Thyroid gland (tissue), 4 donors: ENCODE data around the gene PDCD4. TPM values are rescaled to one million over a fixed set of nuclear protein-coding genes. Genes with fewer than 3 reads are reported as not detected.

Experiments used
- DNase-seq, 2 donors: peaks; one replicate each; pipeline ENCODE4 v3.0.0-alpha.2; 2019
- H3K27ac ChIP-seq, 3 donors: fragments of 200-600 bp; sonication (generic); 1 replicate in 2 of 3; 2 replicates in 1 of 3; pipeline ENCODE4 v1.5.1; 2016 to 2019; ENCODE audit warnings: mild to moderate bottlenecking in 1 of 3, moderate library complexity in 1 of 3
- H3K27me3 ChIP-seq: fragments of 200-600 bp; sonication (generic); one replicate; pipeline ENCODE4 v1.5.1; 2019
- H3K36me3 ChIP-seq, 2 donors: fragments of 200-600 bp; sonication (generic); one replicate each; pipeline ENCODE4 v1.5.1; 2016 to 2019
- H3K4me1 ChIP-seq, 2 donors: fragments of 200-600 bp; sonication (generic); one replicate each; pipeline ENCODE4 v1.5.1; 2017 to 2019
- H3K4me3 ChIP-seq, 3 donors: fragments of 200-600 bp; sonication (generic); replicated peaks in 1 of 3; 1 replicate in 2 of 3; 2 replicates in 1 of 3; pipeline ENCODE4 v1.5.1; 2016; ENCODE audit warnings: mild to moderate bottlenecking in 1 of 3
- H3K9me3 ChIP-seq: fragments of 200-600 bp; sonication (generic); one replicate; pipeline ENCODE4 v1.5.1; 2017
- POLR2A ChIP-seq, 2 donors: fragments of 450-650 bp; IDR thresholded peaks; one replicate each; pipeline ENCODE4 v1.6.1; 2017; ENCODE audit warnings: antibody characterized with exemption in 2 of 2, mild to moderate bottlenecking in 2 of 2, moderate library complexity in 1 of 2
- WGBS, 2 donors: methylation state at CpG; one replicate each; pipeline ENCODE4 v1.1.5; 2017; 5-methylcytosine and 5-hydroxymethylcytosine counted together
- intact Hi-C: fragments of 100-400 bp; cut with DNase I; formaldehyde crosslinking; loops from one replicate; pipeline ENCODE4 v1.15.1; 2023
- total RNA-seq, 4 donors: library from RNA; depleted of rRNA; stranded (reverse); fragments of >200 nt; gene quantifications; one replicate each; pipeline ENCODE4 v1.2.3, GENCODE V29; 2016
- TF ChIP-seq, protein P1 (sequence below), 6 experiments: fragments of 200-600 bp in 3 of 6; fragments of 450-650 bp in 3 of 6; sonication (generic) in 3 of 6; IDR thresholded peaks; one replicate each; pipeline ENCODE4 v1.5.1; 2016 to 2019; ENCODE audit warnings: antibody characterized with exemption in 6 of 6, mild to moderate bottlenecking in 2 of 6, inconsistent platforms in 1 of 6, moderate library complexity in 1 of 6

Gene PDCD4
- total RNA-seq, 4 donors from 2014 or later = 188 to 340 (median 256) TPM

DNA sequence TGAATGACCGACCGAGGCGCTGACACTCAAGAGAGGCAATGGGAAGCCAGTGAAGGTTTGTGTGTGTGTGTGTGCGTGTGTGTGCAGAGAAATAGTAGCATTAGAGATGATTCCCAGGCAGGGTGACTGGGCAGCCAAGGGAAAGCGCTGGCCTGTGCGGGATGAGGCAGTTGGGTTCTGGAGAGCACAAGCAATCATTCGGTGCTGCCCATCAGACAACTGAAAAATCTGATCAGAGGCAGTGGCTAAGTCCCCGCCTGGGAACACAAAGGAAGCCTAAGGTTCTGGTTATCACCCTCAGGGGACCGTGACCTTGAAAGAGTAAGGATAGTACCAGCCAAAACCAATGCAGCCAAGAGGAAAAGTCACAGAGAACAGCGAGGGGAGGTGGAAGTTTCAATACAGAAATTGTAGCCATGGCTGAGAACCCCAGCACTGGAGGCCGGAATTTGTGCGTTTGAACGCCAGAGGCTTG is 868 bp upstream of the PDCD4 start:
- H3K27me3 ChIP-seq = no peaks in the 10 kb centered on the region
- 57 to 59% methylated on average over 13 of the region's 13 CpGs for WGBS, 2 donors
- TF ChIP-seq, protein P1, sequence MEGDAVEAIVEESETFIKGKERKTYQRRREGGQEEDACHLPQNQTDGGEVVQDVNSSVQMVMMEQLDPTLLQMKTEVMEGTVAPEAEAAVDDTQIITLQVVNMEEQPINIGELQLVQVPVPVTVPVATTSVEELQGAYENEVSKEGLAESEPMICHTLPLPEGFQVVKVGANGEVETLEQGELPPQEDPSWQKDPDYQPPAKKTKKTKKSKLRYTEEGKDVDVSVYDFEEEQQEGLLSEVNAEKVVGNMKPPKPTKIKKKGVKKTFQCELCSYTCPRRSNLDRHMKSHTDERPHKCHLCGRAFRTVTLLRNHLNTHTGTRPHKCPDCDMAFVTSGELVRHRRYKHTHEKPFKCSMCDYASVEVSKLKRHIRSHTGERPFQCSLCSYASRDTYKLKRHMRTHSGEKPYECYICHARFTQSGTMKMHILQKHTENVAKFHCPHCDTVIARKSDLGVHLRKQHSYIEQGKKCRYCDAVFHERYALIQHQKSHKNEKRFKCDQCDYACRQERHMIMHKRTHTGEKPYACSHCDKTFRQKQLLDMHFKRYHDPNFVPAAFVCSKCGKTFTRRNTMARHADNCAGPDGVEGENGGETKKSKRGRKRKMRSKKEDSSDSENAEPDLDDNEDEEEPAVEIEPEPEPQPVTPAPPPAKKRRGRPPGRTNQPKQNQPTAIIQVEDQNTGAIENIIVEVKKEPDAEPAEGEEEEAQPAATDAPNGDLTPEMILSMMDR (IDR thresholded peaks at IDR 0.05) = no peak
- TF ChIP-seq POLR2A (IDR thresholded peaks at IDR 0.05) = no peak
- H3K27ac ChIP-seq = peak overlapping the region; percentile 96 to 100 (median 99)
- no peaks in the 10 kb centered on the region for H3K9me3 ChIP-seq
- no peak overlapping the region for H3K4me3 ChIP-seq
- intact Hi-C loops = no loop called here
- DNase-seq = peak; percentile 58 to 68
- H3K4me1 ChIP-seq = peaks cover 22 to 40% of the 10 kb centered on the region in 2 donors
- H3K36me3 ChIP-seq = no peaks in the 10 kb centered on the region

DNA sequence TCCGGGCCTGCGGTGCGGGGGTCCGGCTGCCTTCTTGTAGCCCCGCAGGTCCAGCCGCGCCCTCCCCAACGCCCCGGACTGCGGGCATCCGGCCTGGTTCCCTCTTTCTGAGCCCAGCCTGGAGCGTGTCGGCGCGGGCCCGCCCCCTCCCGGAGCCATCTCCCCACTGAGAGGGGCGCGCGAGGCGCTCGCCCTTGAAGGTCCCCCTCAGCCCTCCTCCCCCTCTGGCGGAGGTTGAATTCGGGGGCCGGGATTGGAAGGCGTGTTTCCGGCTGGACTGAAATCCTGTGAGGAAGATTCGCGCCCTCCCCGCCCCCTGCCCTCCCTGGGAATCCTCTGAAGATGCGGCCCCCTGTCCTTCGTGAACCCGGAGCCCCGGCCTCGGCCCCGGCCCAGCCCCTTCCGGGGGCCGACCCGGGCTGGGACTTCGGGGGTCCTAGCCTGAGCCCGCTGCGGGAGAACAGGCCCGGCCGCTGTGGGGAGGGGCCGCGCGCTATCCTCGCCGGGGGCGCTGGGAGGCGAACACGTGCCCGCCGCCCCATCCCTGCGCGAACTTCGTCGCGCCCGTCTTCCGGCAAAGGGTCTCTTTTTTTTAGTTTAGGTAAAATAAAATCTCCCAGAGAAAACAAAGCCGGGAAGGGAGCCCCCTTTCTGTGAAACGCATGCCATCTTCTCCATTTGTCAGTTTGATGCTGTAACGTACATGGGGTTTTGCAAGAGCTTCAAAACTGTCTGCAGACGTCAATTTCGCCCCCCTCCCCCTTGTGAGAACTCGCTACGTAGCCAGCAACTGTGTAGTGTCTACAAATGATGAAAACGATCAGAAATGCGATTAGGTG is 636 bp downstream of the PDCD4 start:
- Histone ChIP-seq H3K4me1 (peaks cover 20 to 32% of the 10 kb centered on the region in 2 donors), H3K4me3 (peak overlapping the region; percentile 77 to 99 (median 80)), H3K36me3 (no peaks in the 10 kb centered on the region), H3K27me3 (no peaks in the 10 kb centered on the region), H3K9me3 (no peaks in the 10 kb centered on the region), H3K27ac (peak overlapping the region; percentile 96 to 100 (median 99))
- DNase-seq = peak; percentile 75 to 81
- WGBS, 2 donors = 0% methylated on average over 9 to 44 of the region's 70 CpGs
- TF ChIP-seq POLR2A (IDR thresholded peaks at IDR 0.05) = peak in 1 of 2 donors; percentile 63
- TF ChIP-seq, protein P1 (IDR thresholded peaks at IDR 0.05) = no peak
- intact Hi-C loops = no loop called here

DNA sequence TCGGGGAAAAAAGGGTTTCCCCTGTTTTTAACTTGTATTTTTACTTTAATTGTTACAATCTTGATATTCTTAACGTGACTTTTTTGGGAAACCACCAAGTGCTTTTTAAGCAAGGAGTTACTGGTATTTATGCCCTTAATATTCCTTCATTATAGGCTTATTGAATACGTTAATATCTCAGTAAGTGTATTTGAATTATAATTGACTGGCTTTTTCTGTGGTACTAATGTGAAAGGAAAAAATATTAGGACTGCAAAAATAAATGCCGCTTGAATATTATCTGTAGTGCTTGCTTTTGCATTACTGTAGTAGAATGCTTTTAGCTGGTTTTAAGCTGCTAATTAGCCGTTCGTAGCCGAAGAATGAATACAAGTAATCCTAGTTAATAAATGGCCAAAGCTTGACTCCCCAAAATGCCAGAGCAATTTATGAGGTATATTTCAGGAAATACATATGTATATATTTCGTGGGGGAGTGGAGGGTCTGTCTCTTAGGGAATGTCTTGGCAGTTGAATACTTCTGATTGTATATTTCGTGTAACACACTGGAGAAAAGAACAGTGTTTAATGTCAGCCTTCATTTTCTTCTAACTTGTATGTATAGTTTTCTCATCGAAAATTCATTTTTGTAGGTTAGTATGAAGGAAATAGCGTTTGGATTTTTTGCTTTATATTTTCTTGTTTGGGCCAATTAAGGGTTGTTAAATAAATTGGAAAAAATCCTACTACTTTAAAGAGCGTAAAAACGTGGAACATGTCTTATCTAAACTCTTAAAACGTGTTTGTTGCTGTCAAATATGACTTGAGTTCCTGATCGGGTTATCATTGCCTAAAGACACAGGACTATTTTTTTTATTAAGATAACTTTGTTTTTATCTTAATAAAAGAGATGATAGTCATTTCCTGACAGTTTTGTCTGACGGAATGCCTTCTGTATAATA is 1.5 kb downstream of the PDCD4 start:
- no peak for DNase-seq
- peaks cover 20 to 23% of the 10 kb centered on the region in 2 donors for H3K4me1 ChIP-seq
- H3K27me3 ChIP-seq = no peaks in the 10 kb centered on the region
- no peaks in the 10 kb centered on the region for H3K9me3 ChIP-seq
- peak overlapping the region; percentile 77 to 99 (median 80) for H3K4me3 ChIP-seq
- H3K36me3 ChIP-seq = no peaks in the 10 kb centered on the region
- intact Hi-C loops = no loop called here
- WGBS, 2 donors = 2% methylated on average over 16 of the region's 16 CpGs
- H3K27ac ChIP-seq = peak overlapping the region; percentile 96 to 100 (median 99)
- TF ChIP-seq POLR2A (IDR thresholded peaks at IDR 0.05) = no peak
- TF ChIP-seq, protein P1 (IDR thresholded peaks at IDR 0.05) = no peak

DNA sequence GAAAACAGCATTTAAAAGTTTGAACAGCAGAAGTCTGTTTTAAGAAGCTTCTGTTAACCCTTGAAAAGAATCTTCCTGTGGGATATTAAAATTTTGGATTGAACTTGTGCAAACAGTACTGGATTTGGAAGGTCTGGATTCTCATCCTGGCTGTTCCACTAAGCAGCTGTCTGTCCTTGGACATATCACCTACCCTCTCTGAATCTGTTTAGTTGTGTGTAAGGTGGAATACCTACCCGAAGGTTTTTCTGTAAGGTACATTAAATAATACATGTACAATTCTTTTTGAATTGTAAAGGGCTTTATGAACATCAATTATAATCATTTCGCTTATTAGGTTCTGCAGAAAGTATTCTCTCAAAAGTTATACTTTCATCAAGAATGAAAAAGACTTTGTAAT is 2.2 kb downstream of the PDCD4 start:
- H3K27me3 ChIP-seq = no peaks in the 10 kb centered on the region
- no peaks in the 10 kb centered on the region for H3K36me3 ChIP-seq
- H3K4me3 ChIP-seq = peak overlapping the region in 2 of 3 donors; percentile 80 to 99
- intact Hi-C loops = no loop called here
- H3K4me1 ChIP-seq = peaks cover 19 to 20% of the 10 kb centered on the region in 2 donors
- DNase-seq = no peak
- 43 to 55% methylated on average over 2 of the region's 2 CpGs for WGBS, 2 donors
- TF ChIP-seq, protein P1 (IDR thresholded peaks at IDR 0.05) = no peak
- TF ChIP-seq POLR2A (IDR thresholded peaks at IDR 0.05) = no peak
- peak overlapping the region; percentile 96 to 100 (median 99) for H3K27ac ChIP-seq
- H3K9me3 ChIP-seq = no peaks in the 10 kb centered on the region
